Body of pancreas (tissue), 4 donors: ENCODE measurements around the gene PLEKHG2. TPM values are rescaled to one million over a fixed set of nuclear protein-coding genes. Genes with fewer than 3 reads are reported as not detected.

Experiments
- ATAC-seq: fragments of 150-250 bp; one replicate; pipeline ENCODE4 v1.9.1; 2016
- DNase-seq, 4 donors: peaks; one replicate each; pipeline ENCODE4 v3.0.0-alpha.2; 2019
- H3K27ac ChIP-seq, 4 donors: fragments of 200-600 bp; sonication (generic); 1 replicate in 3 of 4; 2 replicates in 1 of 4; pipeline versions ENCODE4 v1.5.1 to v1.6.1; 2016 to 2019; ENCODE audit warnings: mild to moderate bottlenecking in 1 of 4, mixed read lengths in 1 of 4, moderate library complexity in 1 of 4
- H3K27me3 ChIP-seq, 2 donors: fragments of 200-600 bp; sonication (generic); one replicate each; pipeline ENCODE4 v1.6.0; 2016; ENCODE audit warnings: mild to moderate bottlenecking in 1 of 2
- H3K36me3 ChIP-seq, 2 donors: fragments of 200-600 bp; sonication (generic); replicated peaks in 1 of 2; 2 replicates each; pipeline ENCODE4 v1.5.1; 2016; ENCODE audit warnings: low read depth in 2 of 2; ENCODE audit not compliant: insufficient read depth in 1 of 2
- H3K4me1 ChIP-seq: fragments of 200-600 bp; sonication (generic); one replicate; pipeline ENCODE4 v1.6.0; 2016
- H3K4me3 ChIP-seq, 2 donors: fragments of 200-600 bp; sonication (generic); 1 replicate in 1 of 2; 2 replicates in 1 of 2; pipeline ENCODE4 v1.5.1; 2016 to 2019
- H3K9me3 ChIP-seq, 3 donors: fragments of 200-600 bp; sonication (generic); 1 replicate in 2 of 3; 2 replicates in 1 of 3; pipeline ENCODE4 v1.5.1; 2016
- CTCF ChIP-seq, 7 experiments: fragments of 450-650 bp in 4 of 7; fragments of 200-600 bp in 3 of 7; sonication (generic) in 3 of 7; IDR thresholded peaks; one replicate each; pipeline ENCODE4 v1.5.1; 2016 to 2019; ENCODE audit warnings: antibody characterized with exemption in 7 of 7
- POLR2A ChIP-seq, 3 donors: fragments of 450-650 bp; IDR thresholded peaks; one replicate each; pipeline ENCODE4 v1.6.1; 2016; ENCODE audit warnings: antibody characterized with exemption in 3 of 3, mild to moderate bottlenecking in 2 of 3
- WGBS, 2 donors: methylation state at CpG; one replicate each; pipeline ENCODE4 v1.1.5; 2017; 5-methylcytosine and 5-hydroxymethylcytosine counted together
- intact Hi-C: fragments of 100-400 bp; cut with DNase I; formaldehyde crosslinking; loops from one replicate; pipeline ENCODE4 v1.15.1; 2023
- total RNA-seq, 2 donors: library from RNA; depleted of rRNA; stranded (reverse); fragments of >200 nt; gene quantifications; one replicate each; pipeline ENCODE4 v1.1.0, GENCODE V29; 2016

PLEKHG2 gene
- total RNA-seq, 2 donors from 2014 or later: 6.7 to 13.2 TPM

- intact Hi-C loops: no loop called here
- no peak overlapping the region for H3K27ac ChIP-seq
- no peaks in the 10 kb centered on the region for H3K27me3 ChIP-seq
- H3K9me3 ChIP-seq: no peaks in the 10 kb centered on the region
- no peak for DNase-seq
- no peak for ATAC-seq
- TF ChIP-seq CTCF (IDR thresholded peaks at IDR 0.05): no peak
- TF ChIP-seq POLR2A (IDR thresholded peaks at IDR 0.05): no peak
- WGBS, 2 donors: 97 to 98% methylated on average over 7 to 8 of the region's 8 CpGs
- H3K4me3 ChIP-seq: no peak overlapping the region
- peaks cover 34% of the 10 kb centered on the region for H3K4me1 ChIP-seq
- H3K36me3 ChIP-seq: peaks cover 0 to 13% of the 10 kb centered on the region in 2 donors
Measured at GRCh38 chr19:39433480-39434079, 21.1 kb downstream of the PLEKHG2 start.

GRCh38 chr19:39434123-39435076 lies 21.9 kb downstream of the PLEKHG2 start:
- H3K4me3 ChIP-seq: peak overlapping the region; percentile 41 to 98
- ATAC-seq: no peak
- no peak for DNase-seq
- 28 to 43% methylated on average over 10 of the region's 10 CpGs for WGBS, 2 donors
- peaks cover 28% of the 10 kb centered on the region for H3K4me1 ChIP-seq
- no peaks in the 10 kb centered on the region for H3K27me3 ChIP-seq
- TF ChIP-seq CTCF (IDR thresholded peaks at IDR 0.05) (no peak), POLR2A (IDR thresholded peaks at IDR 0.05) (no peak)
- H3K36me3 ChIP-seq: peaks cover 0 to 13% of the 10 kb centered on the region in 2 donors
- intact Hi-C loops: no loop called here
- peak overlapping the region in 2 of 4 donors; percentile 78 to 86 for H3K27ac ChIP-seq
- no peaks in the 10 kb centered on the region for H3K9me3 ChIP-seq

- peaks cover 0 to 13% of the 10 kb centered on the region in 2 donors for H3K36me3 ChIP-seq
- peak in 1 of 7 experiments; percentile 38 for TF ChIP-seq CTCF (IDR thresholded peaks at IDR 0.05)
- TF ChIP-seq POLR2A (IDR thresholded peaks at IDR 0.05): peak; percentile 90 to 98 (median 98)
- intact Hi-C loops: no loop called here
- DNase-seq (peak; percentile 99 to 100 (median 99)), ATAC-seq (peak; percentile 99)
- peak within 1 kb of the TSS; percentile 41 to 98 for H3K4me3 ChIP-seq
- H3K27me3 ChIP-seq: no peaks in the 10 kb centered on the region
- H3K4me1 ChIP-seq: peaks cover 36% of the 10 kb centered on the region
- H3K27ac ChIP-seq: peak within 1 kb of the TSS; percentile 74 to 86 (median 77)
- no peaks in the 10 kb centered on the region for H3K9me3 ChIP-seq
- WGBS, 2 donors: 0 to 1% methylated on average over 32 to 59 of the region's 61 CpGs
Measured at GRCh38 chr19:39435499-39436349, 23.3 kb downstream of the PLEKHG2 start, which contains the start of gene RPS16. Gene RPS16, minus strand, starts transcription at chr19:39435949. Its CDS starts 54 bp downstream, at chr19:39435895.

- TF ChIP-seq POLR2A (IDR thresholded peaks at IDR 0.05): no peak
- TF ChIP-seq CTCF (IDR thresholded peaks at IDR 0.05): no peak
- WGBS, 2 donors: 3 to 15% methylated on average over 2 of the region's 2 CpGs
Measured at GRCh38 chr19:39436350-39436716, 23.9 kb downstream of the PLEKHG2 start.

More at GRCh38 chr19:39436350-39436716, 23.9 kb downstream of the PLEKHG2 start:
- no peak for DNase-seq
- ATAC-seq: no peak
- Histone ChIP-seq H3K27me3 (no peaks in the 10 kb centered on the region), H3K9me3 (no peaks in the 10 kb centered on the region), H3K4me1 (peaks cover 38% of the 10 kb centered on the region), H3K27ac (peak overlapping the region; percentile 71 to 86 (median 75)), H3K36me3 (peaks cover 0 to 13% of the 10 kb centered on the region in 2 donors), H3K4me3 (no peak overlapping the region)
- intact Hi-C loops: no loop called here
